IPS DF 4.7 (cell line): ENCODE measurements around the gene GLB1L.
"Not testable (repeated sequence)": the region's sequence is repeated elsewhere in the genome, so short reads cannot be mapped to it uniquely, and the experiment has no call there.

Experiments
- DNase-seq: peaks from one replicate; pipeline ENCODE4 v3.0.0-alpha.2; 2013; ENCODE audit warnings: low spot score; ENCODE audit errors: extremely low read depth

The GLB1L gene

GRCh38 chr2:219245148-219245898 is at the start of gene GLB1L, which contains the start of gene STK16:
TSS of gene GLB1L (minus strand) at chr2:219245444. CDS start at chr2:219243573, 1,871 bp downstream.
TSS of gene STK16 (plus strand) at chr2:219245479. CDS start at chr2:219246000, 521 bp downstream.
- DNase-seq: no peak

- peak; percentile 78 for DNase-seq
Measured at GRCh38 chr2:219294356-219295351, 49.4 kb upstream of the GLB1L start.

GRCh38 chr2:219293736-219294231 is 48.5 kb upstream of the GLB1L start:
- DNase-seq: no peak

- no peak for DNase-seq
Measured at GRCh38 chr2:219292616-219293015, 47.4 kb upstream of the GLB1L start.

- DNase-seq: no peak
Measured at GRCh38 chr2:219291910-219292490, 46.8 kb upstream of the GLB1L start.

- DNase-seq: no peak
Measured at GRCh38 chr2:219291394-219291793, 46.1 kb upstream of the GLB1L start.

GRCh38 chr2:219290381-219291171 is 45.3 kb upstream of the GLB1L start:
- no peak for DNase-seq

- no peak for DNase-seq
Measured at GRCh38 chr2:219289537-219290361, 44.5 kb upstream of the GLB1L start.

- no peak for DNase-seq
Measured at GRCh38 chr2:219289195-219289536, 43.9 kb upstream of the GLB1L start.

GRCh38 chr2:219287580-219288265 is 42.5 kb upstream of the GLB1L start:
- no peak for DNase-seq

- DNase-seq: not testable (repeated sequence)
Measured at GRCh38 chr2:219287116-219287440, 41.8 kb upstream of the GLB1L start.

GRCh38 chr2:219286436-219287115 is 41.3 kb upstream of the GLB1L start:
- no peak for DNase-seq

- no peak for DNase-seq
Measured at GRCh38 chr2:219285894-219286425, 40.7 kb upstream of the GLB1L start.

- DNase-seq: no peak
Measured at GRCh38 chr2:219285373-219285735, 40.1 kb upstream of the GLB1L start.

GRCh38 chr2:219284501-219285372 is 39.5 kb upstream of the GLB1L start:
- no peak for DNase-seq

GRCh38 chr2:219282943-219283581 is 37.8 kb upstream of the GLB1L start:
- DNase-seq: no peak

- DNase-seq: no peak
Measured at GRCh38 chr2:219282375-219282774, 37.1 kb upstream of the GLB1L start.
